ENCODE data around the gene PEX1.
"Not testable (repeated sequence)": the region's sequence is repeated elsewhere in the genome, so short reads cannot be mapped to it uniquely, and the experiment has no call there.

The PEX1 gene

DNA sequence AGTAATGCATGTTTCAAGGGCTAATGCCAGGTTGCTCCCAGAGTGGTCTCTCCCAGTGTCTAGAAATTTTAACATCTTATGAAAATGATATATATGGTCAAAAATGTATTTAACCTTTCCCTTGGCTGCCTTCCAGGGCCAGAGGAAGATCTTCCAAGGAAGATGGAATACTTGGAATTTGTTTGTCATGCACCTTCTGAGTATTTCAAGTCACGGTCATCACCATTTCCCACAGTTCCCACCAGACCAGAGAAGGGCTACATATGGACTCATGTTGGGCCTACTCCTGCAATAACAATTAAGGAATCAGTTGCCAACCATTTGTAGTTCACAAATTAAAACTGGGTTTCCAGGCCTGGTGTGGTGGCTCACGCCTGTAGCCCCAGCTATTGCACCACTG lies 72.1 kb downstream of the PEX1 start:
- DNase-seq = no peak

- DNase-seq = no peak
These were observed 76.7 kb downstream of the PEX1 start for GRCh38 chr7:92451645-92452044.

- peak; percentile 39 for DNase-seq
These were observed 80.0 kb downstream of the PEX1 start for GRCh38 chr7:92448205-92448747.

GRCh38 chr7:92447345-92448204 lies 80.7 kb downstream of the PEX1 start, which contains the start of gene GATAD1:
TSS of gene GATAD1 (plus strand) at chr7:92447482. CDS start at chr7:92447730, 248 bp downstream.
- peak; percentile 81 for DNase-seq

DNA sequence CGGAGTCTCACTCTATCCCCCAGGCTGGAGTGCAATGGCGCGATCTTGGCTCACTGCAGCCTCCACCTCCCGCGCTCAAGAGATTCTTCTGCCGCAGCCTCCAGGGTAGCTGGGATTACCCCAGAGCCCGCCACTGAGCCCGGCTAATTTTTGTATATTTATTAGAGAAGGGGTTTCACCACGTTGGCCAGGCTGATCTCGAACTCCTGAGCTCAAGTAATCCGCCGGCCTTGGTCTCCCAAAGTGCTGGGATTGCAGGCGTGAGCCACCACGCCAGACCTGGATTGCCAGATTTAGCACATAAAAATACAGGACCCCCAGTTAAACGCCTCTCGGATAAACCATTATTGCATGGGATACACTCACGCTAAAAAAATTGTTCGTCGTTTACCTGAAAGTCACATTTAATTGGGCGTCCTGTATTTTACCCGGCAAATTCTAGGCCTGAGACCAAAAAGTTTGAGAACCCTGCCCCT lies 81.4 kb downstream of the PEX1 start:
- DNase-seq = no peak

DNA sequence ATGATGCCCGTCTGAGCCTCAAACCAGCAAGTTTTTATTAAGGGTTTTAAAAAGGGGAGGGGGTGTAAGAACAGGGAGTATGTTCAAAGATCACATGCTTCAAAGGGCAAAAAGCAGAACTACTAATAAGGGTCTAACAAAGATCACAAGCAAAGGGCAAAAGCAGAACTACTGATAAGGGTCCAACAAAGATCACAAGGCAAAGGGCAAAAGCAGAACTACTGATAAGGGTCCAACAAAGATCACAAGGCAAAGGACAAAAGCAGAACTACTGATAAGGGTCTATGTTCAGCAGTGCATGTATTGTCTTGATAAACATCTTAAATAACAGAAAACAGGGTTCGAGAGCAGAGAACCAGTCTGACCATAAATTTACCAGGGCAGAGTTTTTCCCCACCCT lies 85.6 kb downstream of the PEX1 start:
- DNase-seq = not testable (repeated sequence)

- DNase-seq = no peak
These were observed 90.3 kb downstream of the PEX1 start for GRCh38 chr7:92437956-92438491.
